Liver (tissue), 9 donors: ENCODE results near the gene ESRRB. TPM values are rescaled to one million over a fixed set of nuclear protein-coding genes. Genes with fewer than 3 reads are reported as not detected.

Source experiments
- DNase-seq: peaks from one replicate; pipeline ENCODE4 v3.0.0-alpha.2; 2017; ENCODE audit warnings: low spot score
- H3K27ac ChIP-seq, 2 donors: one replicate each; pipeline ENCODE4 v1.7.0; 2013; ENCODE audit warnings: inconsistent platforms in 2 of 2, low read length in 2 of 2, control low read depth in 1 of 2, low read depth in 1 of 2, mild to moderate bottlenecking in 1 of 2
- H3K27me3 ChIP-seq, 4 donors: one replicate each; pipeline versions ENCODE4 v1.6.1 to v1.7.0; 2013; ENCODE audit warnings: low read length in 3 of 4, inconsistent platforms in 1 of 4, mild to moderate bottlenecking in 1 of 4, moderate library complexity in 1 of 4; ENCODE audit not compliant: control insufficient read depth in 4 of 4, insufficient read depth in 4 of 4
- H3K36me3 ChIP-seq, 4 donors: one replicate each; pipeline versions ENCODE4 v1.6.1 to v1.7.0; 2013; ENCODE audit warnings: low read length in 3 of 4, mild to moderate bottlenecking in 3 of 4, low read depth in 1 of 4, moderate library complexity in 1 of 4; ENCODE audit not compliant: control insufficient read depth in 4 of 4, insufficient read depth in 3 of 4
- H3K4me1 ChIP-seq, 4 donors: one replicate each; pipeline versions ENCODE4 v1.6.1 to v1.7.0; 2013; ENCODE audit warnings: low read length in 3 of 4, mild to moderate bottlenecking in 3 of 4, moderate library complexity in 1 of 4; ENCODE audit not compliant: control insufficient read depth in 4 of 4, insufficient read depth in 4 of 4
- H3K4me3 ChIP-seq, 3 donors: one replicate each; pipeline versions ENCODE4 v1.6.1 to v1.7.0; 2013; ENCODE audit warnings: low read length in 3 of 3, control low read depth in 1 of 3, low read depth in 1 of 3, mild to moderate bottlenecking in 1 of 3
- H3K9ac ChIP-seq, 2 donors: one replicate each; pipeline ENCODE4 v1.7.0; 2013; ENCODE audit warnings: low read length in 2 of 2, mild to moderate bottlenecking in 2 of 2, moderate library complexity in 2 of 2, control low read depth in 1 of 2, low read depth in 1 of 2
- H3K9me3 ChIP-seq, 4 donors: one replicate each; pipeline versions ENCODE4 v1.6.1 to v1.7.0; 2013; ENCODE audit warnings: low read length in 3 of 4; ENCODE audit not compliant: control insufficient read depth in 4 of 4
- EGR1 ChIP-seq, 2 donors: IDR thresholded peaks; 2 replicates each; pipeline ENCODE4 v1.6.1; 2016 to 2018; ENCODE audit warnings: antibody characterized with exemption in 2 of 2, low read depth in 2 of 2
- GABPA ChIP-seq, 2 donors: IDR thresholded peaks in 1 of 2; conservative IDR thresholded peaks in 1 of 2; 2 replicates each; pipeline ENCODE4 v1.6.1; 2016; ENCODE audit warnings: antibody characterized with exemption in 2 of 2, mild to moderate bottlenecking in 1 of 2, moderate library complexity in 1 of 2
- HNF4A ChIP-seq, 2 donors: conservative IDR thresholded peaks; 2 replicates each; pipeline ENCODE4 v1.6.1; 2016; ENCODE audit warnings: antibody characterized with exemption in 2 of 2, mild to moderate bottlenecking in 2 of 2
- HNF4G ChIP-seq: IDR thresholded peaks from 2 replicates; pipeline ENCODE4 v1.6.1; 2016; ENCODE audit warnings: antibody characterized with exemption
- JUND ChIP-seq, 2 donors: IDR thresholded peaks; 2 replicates each; pipeline ENCODE4 v1.6.1; 2016; ENCODE audit warnings: antibody characterized with exemption in 2 of 2
- NR2F2 ChIP-seq: IDR thresholded peaks from 2 replicates; pipeline ENCODE4 v1.6.1; 2016; ENCODE audit warnings: antibody characterized with exemption
- RAD21 ChIP-seq, 2 donors: IDR thresholded peaks; 2 replicates each; pipeline ENCODE4 v1.6.1; 2016; ENCODE audit warnings: antibody characterized with exemption in 2 of 2, mild to moderate bottlenecking in 2 of 2
- RXRA ChIP-seq, 2 donors: IDR thresholded peaks; 2 replicates each; pipeline ENCODE4 v1.6.1; 2017 to 2018; ENCODE audit warnings: antibody characterized with exemption in 2 of 2, mild to moderate bottlenecking in 1 of 2
- SP1 ChIP-seq: IDR thresholded peaks from 2 replicates; pipeline ENCODE4 v1.6.1; 2018; ENCODE audit warnings: antibody characterized with exemption, mild to moderate bottlenecking
- TAF1 ChIP-seq: conservative IDR thresholded peaks from 2 replicates; pipeline ENCODE4 v1.6.1; 2016; ENCODE audit warnings: antibody characterized with exemption, mild to moderate bottlenecking
- YY1 ChIP-seq: IDR thresholded peaks from 2 replicates; pipeline ENCODE4 v1.6.1; 2016; ENCODE audit warnings: antibody characterized with exemption, mild to moderate bottlenecking
- WGBS: extraction: QIAGEN DNeasy Blood & Tissue Kit; methylation state at CpG from one replicate; pipeline ENCODE4 v1.1.7; 2013; 5-methylcytosine and 5-hydroxymethylcytosine counted together
- polyA plus RNA-seq, 2 donors: library from polyadenylated mRNA; stranded (reverse) in 1 of 2; unstranded in 1 of 2; fragments of 200-250 nt in 1 of 2; fragments of >200 nt in 1 of 2; fragmentation: Nextera tagmentation in 1 of 2; extraction: Ambion mirVana in 1 of 2; gene quantifications; one replicate each; pipeline versions ENCODE4 v1.2.1 to v1.2.3, GENCODE V29; 2013 to 2015
- total RNA-seq, 2 donors: library from RNA; depleted of rRNA; stranded (reverse); fragments of >200 nt; gene quantifications; one replicate each; pipeline ENCODE4 v1.2.3, GENCODE V29; 2014
- TF ChIP-seq, protein P1 (sequence below): IDR thresholded peaks from 2 replicates; pipeline ENCODE4 v1.6.1; 2016; ENCODE audit warnings: antibody characterized with exemption
- TF ChIP-seq, protein P2 (sequence below): IDR thresholded peaks from 2 replicates; pipeline ENCODE4 v1.6.1; 2016; ENCODE audit warnings: antibody characterized with exemption
- TF ChIP-seq, protein P3 (sequence below): IDR thresholded peaks from 2 replicates; pipeline ENCODE4 v1.6.1; 2016; ENCODE audit warnings: antibody characterized with exemption, mild to moderate bottlenecking
- TF ChIP-seq, protein P4 (sequence below): IDR thresholded peaks from 2 replicates; pipeline ENCODE4 v1.6.1; 2016; ENCODE audit warnings: antibody characterized with exemption
- donor health status: healthy.
- donor health status: healthy.
- donor health status: healthy.
- donor health status: healthy.
- donor health status: healthy.

Gene ESRRB
- total and polyA plus RNA-seq, 4 donors, result 0.08 to 0.21 (median 0.11) TPM

DNA sequence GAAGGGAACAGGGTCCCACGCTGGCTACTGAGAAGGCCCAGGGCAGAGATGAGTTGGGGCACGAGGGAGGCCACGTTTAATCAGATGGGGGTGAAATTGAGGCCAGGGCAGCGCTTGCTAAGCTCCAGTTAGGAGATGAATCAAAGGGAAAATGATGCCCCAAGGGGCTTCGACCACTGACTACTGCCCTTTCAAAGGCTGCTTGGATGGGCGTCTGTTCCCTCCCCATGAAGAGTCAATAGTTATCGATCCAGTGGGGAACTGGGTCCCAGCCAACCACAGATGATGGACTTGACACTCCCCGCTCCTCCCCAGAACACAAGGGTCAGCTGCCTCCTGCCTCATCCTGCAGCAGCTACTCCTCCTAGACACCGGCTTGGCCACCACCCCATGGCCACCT is 55.6 kb downstream of the ESRRB start:
- no peak for TF ChIP-seq NR2F2
- TF ChIP-seq JUND (IDR thresholded peaks at IDR 0.05), result no peak
- TF ChIP-seq, protein P1, sequence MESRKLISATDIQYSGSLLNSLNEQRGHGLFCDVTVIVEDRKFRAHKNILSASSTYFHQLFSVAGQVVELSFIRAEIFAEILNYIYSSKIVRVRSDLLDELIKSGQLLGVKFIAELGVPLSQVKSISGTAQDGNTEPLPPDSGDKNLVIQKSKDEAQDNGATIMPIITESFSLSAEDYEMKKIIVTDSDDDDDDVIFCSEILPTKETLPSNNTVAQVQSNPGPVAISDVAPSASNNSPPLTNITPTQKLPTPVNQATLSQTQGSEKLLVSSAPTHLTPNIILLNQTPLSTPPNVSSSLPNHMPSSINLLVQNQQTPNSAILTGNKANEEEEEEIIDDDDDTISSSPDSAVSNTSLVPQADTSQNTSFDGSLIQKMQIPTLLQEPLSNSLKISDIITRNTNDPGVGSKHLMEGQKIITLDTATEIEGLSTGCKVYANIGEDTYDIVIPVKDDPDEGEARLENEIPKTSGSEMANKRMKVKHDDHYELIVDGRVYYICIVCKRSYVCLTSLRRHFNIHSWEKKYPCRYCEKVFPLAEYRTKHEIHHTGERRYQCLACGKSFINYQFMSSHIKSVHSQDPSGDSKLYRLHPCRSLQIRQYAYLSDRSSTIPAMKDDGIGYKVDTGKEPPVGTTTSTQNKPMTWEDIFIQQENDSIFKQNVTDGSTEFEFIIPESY, result no peak
- TF ChIP-seq RAD21 (IDR thresholded peaks at IDR 0.05), result no peak
- TF ChIP-seq GABPA (IDR thresholded peaks at IDR 0.05 in 1 of 2, conservative IDR thresholded peaks at IDR 0.05 in 1 of 2), result no peak
- TF ChIP-seq SP1, result no peak
- no peak for TF ChIP-seq RXRA (IDR thresholded peaks at IDR 0.05)
- no peak for TF ChIP-seq HNF4G
- TF ChIP-seq HNF4A (conservative IDR thresholded peaks at IDR 0.05), result no peak
- TF ChIP-seq, protein P2, sequence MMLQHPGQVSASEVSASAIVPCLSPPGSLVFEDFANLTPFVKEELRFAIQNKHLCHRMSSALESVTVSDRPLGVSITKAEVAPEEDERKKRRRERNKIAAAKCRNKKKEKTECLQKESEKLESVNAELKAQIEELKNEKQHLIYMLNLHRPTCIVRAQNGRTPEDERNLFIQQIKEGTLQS, result no peak
- TF ChIP-seq, protein P3, sequence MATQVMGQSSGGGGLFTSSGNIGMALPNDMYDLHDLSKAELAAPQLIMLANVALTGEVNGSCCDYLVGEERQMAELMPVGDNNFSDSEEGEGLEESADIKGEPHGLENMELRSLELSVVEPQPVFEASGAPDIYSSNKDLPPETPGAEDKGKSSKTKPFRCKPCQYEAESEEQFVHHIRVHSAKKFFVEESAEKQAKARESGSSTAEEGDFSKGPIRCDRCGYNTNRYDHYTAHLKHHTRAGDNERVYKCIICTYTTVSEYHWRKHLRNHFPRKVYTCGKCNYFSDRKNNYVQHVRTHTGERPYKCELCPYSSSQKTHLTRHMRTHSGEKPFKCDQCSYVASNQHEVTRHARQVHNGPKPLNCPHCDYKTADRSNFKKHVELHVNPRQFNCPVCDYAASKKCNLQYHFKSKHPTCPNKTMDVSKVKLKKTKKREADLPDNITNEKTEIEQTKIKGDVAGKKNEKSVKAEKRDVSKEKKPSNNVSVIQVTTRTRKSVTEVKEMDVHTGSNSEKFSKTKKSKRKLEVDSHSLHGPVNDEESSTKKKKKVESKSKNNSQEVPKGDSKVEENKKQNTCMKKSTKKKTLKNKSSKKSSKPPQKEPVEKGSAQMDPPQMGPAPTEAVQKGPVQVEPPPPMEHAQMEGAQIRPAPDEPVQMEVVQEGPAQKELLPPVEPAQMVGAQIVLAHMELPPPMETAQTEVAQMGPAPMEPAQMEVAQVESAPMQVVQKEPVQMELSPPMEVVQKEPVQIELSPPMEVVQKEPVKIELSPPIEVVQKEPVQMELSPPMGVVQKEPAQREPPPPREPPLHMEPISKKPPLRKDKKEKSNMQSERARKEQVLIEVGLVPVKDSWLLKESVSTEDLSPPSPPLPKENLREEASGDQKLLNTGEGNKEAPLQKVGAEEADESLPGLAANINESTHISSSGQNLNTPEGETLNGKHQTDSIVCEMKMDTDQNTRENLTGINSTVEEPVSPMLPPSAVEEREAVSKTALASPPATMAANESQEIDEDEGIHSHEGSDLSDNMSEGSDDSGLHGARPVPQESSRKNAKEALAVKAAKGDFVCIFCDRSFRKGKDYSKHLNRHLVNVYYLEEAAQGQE, result no peak
- no peak for TF ChIP-seq EGR1 (IDR thresholded peaks at IDR 0.05; ENCODE audit: low read depth in 2 of 2)
- TF ChIP-seq YY1, result no peak
- no peak for TF ChIP-seq TAF1
- no peaks in the 10 kb centered on the region for H3K27me3 ChIP-seq
- no peak overlapping the region for H3K9ac ChIP-seq
- no peak overlapping the region for H3K4me3 ChIP-seq
- H3K27ac ChIP-seq, result no peak overlapping the region
- no peak for DNase-seq
- H3K36me3 ChIP-seq, result no peaks in the 10 kb centered on the region
- no peaks in the 10 kb centered on the region for H3K4me1 ChIP-seq
- no peaks in the 10 kb centered on the region for H3K9me3 ChIP-seq
- 71% methylated on average over 9 of the region's 9 CpGs for WGBS

DNA sequence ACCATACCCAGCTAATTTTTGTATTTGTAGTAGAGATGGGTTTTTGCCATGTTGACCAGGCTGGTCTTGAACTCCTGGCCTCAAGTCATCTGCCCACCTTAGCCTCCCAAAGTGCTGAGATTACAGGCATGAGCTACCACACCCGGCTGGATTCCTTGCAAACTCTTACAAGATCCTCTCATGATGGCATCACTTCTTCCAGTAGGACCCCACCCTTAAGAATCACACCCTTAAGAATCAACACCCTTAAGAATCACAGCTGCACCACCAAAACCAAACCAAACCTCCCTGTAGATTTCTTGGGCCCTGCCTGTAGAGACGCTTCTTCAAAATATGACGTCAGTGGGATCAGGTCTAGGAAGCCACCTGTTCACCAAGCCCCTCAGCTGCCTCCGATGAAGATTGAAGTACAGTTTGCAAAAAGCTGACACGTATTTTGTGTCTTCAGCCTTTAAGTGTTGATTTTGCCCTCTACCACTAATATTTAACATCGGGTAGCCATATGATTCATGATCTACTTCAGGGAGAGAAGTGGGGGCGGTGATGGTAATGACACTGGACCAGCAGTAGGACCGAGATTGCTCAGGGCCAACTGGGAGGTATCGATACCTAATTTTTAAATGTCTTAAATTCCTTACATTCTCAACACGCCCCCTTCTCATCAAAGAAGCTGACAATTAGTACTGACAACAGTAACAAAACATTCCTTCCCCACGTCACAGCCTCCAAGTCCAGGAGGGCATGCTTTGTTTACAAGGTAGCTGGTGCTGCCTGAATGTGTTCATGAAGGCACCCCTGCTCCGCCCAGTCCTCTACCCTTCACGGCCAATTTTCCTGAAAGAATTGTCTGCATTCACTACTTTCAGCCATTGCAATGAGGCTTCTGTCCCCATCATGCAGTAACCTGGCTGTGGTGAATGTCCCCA is 57.2 kb downstream of the ESRRB start:
- Histone ChIP-seq H3K9ac (no peak overlapping the region), H3K27ac (no peak overlapping the region), H3K4me1 (no peaks in the 10 kb centered on the region), H3K4me3 (no peak overlapping the region), H3K36me3 (no peaks in the 10 kb centered on the region), H3K27me3 (no peaks in the 10 kb centered on the region), H3K9me3 (no peaks in the 10 kb centered on the region)
- 70% methylated on average over 13 of the region's 13 CpGs for WGBS
- TF ChIP-seq, protein P4, sequence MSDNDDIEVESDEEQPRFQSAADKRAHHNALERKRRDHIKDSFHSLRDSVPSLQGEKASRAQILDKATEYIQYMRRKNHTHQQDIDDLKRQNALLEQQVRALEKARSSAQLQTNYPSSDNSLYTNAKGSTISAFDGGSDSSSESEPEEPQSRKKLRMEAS, result no peak
- no peak for TF ChIP-seq YY1
- TF ChIP-seq HNF4G, result no peak
- TF ChIP-seq JUND (IDR thresholded peaks at IDR 0.05), result no peak
- no peak for TF ChIP-seq TAF1
- TF ChIP-seq RXRA (IDR thresholded peaks at IDR 0.05), result no peak
- no peak for TF ChIP-seq RAD21 (IDR thresholded peaks at IDR 0.05)
- no peak for DNase-seq
